HCT116 (cell line): ENCODE results near the gene CDH2. TPM values are rescaled to one million over a fixed set of nuclear protein-coding genes. Genes with fewer than 3 reads are reported as not detected.

Source experiments
- ATAC-seq: fragments of 200-7000 bp; cut with Tn5 transposase; 2 replicates; pipeline ENCODE4 v1.9.1; 2020; ENCODE audit warnings: mild to moderate bottlenecking, moderate library complexity
- BruUV-seq: library from RNA; stranded (reverse); fragments of 400-500 nt; replicated peaks from 2 replicates; lab custom pipeline; 2021; lab: Mats Ljungman, UMichigan
- CTCF ChIA-PET: fragments of 300-600 bp; sonication (Branson Sonifier 250); formaldehyde crosslinking; loops from one replicate; lab custom pipeline; 2021; ENCODE audit warnings: antibody characterized with exemption; lab: Charles Lee
- POLR2A ChIA-PET: fragments of 300-600, 350-600 bp; sonication (Branson Sonifier 250); formaldehyde crosslinking; loops from one replicate; lab custom pipeline; 2021; ENCODE audit warnings: antibody characterized with exemption; lab: Charles Lee
- RAD21 ChIA-PET, 2 experiments: fragments of 300-600 bp; sonication (Branson Sonifier 250); formaldehyde crosslinking; loops; one replicate each; lab custom pipeline; 2023; ENCODE audit warnings: low total read pairs in 2 of 2; ENCODE audit not compliant: uncharacterized antibody in 2 of 2, unreplicated experiment in 2 of 2, low non-redundant PET in 1 of 2; lab: Charles Lee
- DNase-seq: peaks from one replicate; pipeline ENCODE4 v3.0.0-alpha.2; 2010; ENCODE audit warnings: low read depth, low spot score
- H2AFZ ChIP-seq: fragments of 200-600 bp; shearing (Covaris generic), sonication (generic); 2 replicates; pipeline ENCODE4 v1.6.1; 2017; ENCODE audit warnings: low read depth, mixed run types, mixed read lengths, antibody characterized with exemption, low read length; ENCODE audit not compliant: poor library complexity, severe bottlenecking
- H3K27ac ChIP-seq: 2 replicates; pipeline ENCODE4 v1.5.1; 2012; ENCODE audit warnings: low read depth, low read length
- H3K27me3 ChIP-seq: fragments of 200-600 bp; sonication (generic); 2 replicates; pipeline ENCODE4 v1.6.1; 2016; ENCODE audit warnings: mixed run types, low read length, mixed read lengths; ENCODE audit not compliant: insufficient read depth
- H3K36me3 ChIP-seq, 2 experiments: fragments of 200-500 bp in 1 of 2; fragments of 200-600 bp in 1 of 2; sonication (Bioruptor generic) in 1 of 2; sonication (generic) in 1 of 2; 2 replicates each; pipeline versions ENCODE4 v1.5.1 to v1.6.1; 2014 to 2016; ENCODE audit warnings: low read length in 2 of 2, inconsistent platforms in 1 of 2, mixed read lengths in 1 of 2, mixed run types in 1 of 2; ENCODE audit not compliant: insufficient read depth in 2 of 2, control insufficient read depth in 1 of 2
- H3K4me1 ChIP-seq, 2 experiments: fragments of 200-600 bp in 1 of 2; sonication (generic) in 1 of 2; 2 replicates each; pipeline versions ENCODE4 v1.5.1 to v1.6.1; 2012 to 2017; ENCODE audit warnings: low read length in 2 of 2, inconsistent platforms in 1 of 2, mild to moderate bottlenecking in 1 of 2, mixed read lengths in 1 of 2, mixed run types in 1 of 2, moderate library complexity in 1 of 2; ENCODE audit not compliant: insufficient read depth in 2 of 2, control insufficient read depth in 1 of 2
- H3K4me2 ChIP-seq: fragments of 200-600 bp; sonication (generic); 2 replicates; pipeline ENCODE4 v1.6.1; 2017; ENCODE audit warnings: mixed run types, low read length, mixed read lengths
- H3K4me3 ChIP-seq, 2 experiments: fragments of 200-600 bp in 1 of 2; sonication (generic) in 1 of 2; replicated peaks in 1 of 2; 2 replicates each; pipeline ENCODE4 v1.5.1; 2011 to 2016; ENCODE audit warnings: low read length in 2 of 2, control low read depth in 1 of 2, low read depth in 1 of 2, mild to moderate bottlenecking in 1 of 2, mixed read lengths in 1 of 2, mixed run types in 1 of 2
- H3K79me2 ChIP-seq: fragments of 200-600 bp; sonication (generic); 2 replicates; pipeline ENCODE4 v1.6.1; 2017; ENCODE audit warnings: mild to moderate bottlenecking, mixed run types, low read length, moderate library complexity, mixed read lengths; ENCODE audit not compliant: insufficient read depth
- H3K9ac ChIP-seq: fragments of 200-600 bp; sonication (generic); 2 replicates; pipeline ENCODE4 v1.6.1; 2016; ENCODE audit warnings: low read length, mixed read lengths
- H3K9me2 ChIP-seq: fragments of 200-600 bp; sonication (generic), shearing (Covaris generic); 2 replicates; pipeline ENCODE4 v1.6.1; 2017; ENCODE audit warnings: mixed run types, mild to moderate bottlenecking, moderate library complexity; ENCODE audit not compliant: insufficient read depth
- H3K9me3 ChIP-seq, 2 experiments: fragments of 200-500 bp in 1 of 2; fragments of 200-600 bp in 1 of 2; sonication (Bioruptor generic) in 1 of 2; sonication (generic) in 1 of 2; 2 replicates each; pipeline ENCODE4 v1.6.1; 2014 to 2017; ENCODE audit warnings: low read length in 2 of 2, mixed read lengths in 2 of 2, inconsistent platforms in 1 of 2, low read depth in 1 of 2, mild to moderate bottlenecking in 1 of 2, mixed run types in 1 of 2, moderate library complexity in 1 of 2; ENCODE audit not compliant: control insufficient read depth in 1 of 2, insufficient read depth in 1 of 2
- H4K20me1 ChIP-seq: fragments of 200-600 bp; sonication (generic), shearing (Covaris generic); 2 replicates; pipeline ENCODE4 v1.6.1; 2017; ENCODE audit warnings: mixed run types, mild to moderate bottlenecking, moderate library complexity; ENCODE audit not compliant: insufficient read depth
- CBX3 ChIP-seq: IDR thresholded peaks from 2 replicates; pipeline ENCODE4 v1.6.1; 2012; ENCODE audit warnings: low read depth
- CEBPB ChIP-seq: IDR thresholded peaks from 2 replicates; pipeline ENCODE4 v1.6.1; 2012; ENCODE audit warnings: low read depth
- CTCF ChIP-seq, 3 experiments: fragments of 200-600 bp in 1 of 3; sonication (generic) in 1 of 3; IDR thresholded peaks in 2 of 3; conservative IDR thresholded peaks in 1 of 3; 2 replicates each; pipeline ENCODE4 v1.5.1; 2012 to 2017; ENCODE audit warnings: low read depth in 2 of 3, low read length in 2 of 3, antibody characterized with exemption in 1 of 3, borderline replicate concordance in 1 of 3, control low read depth in 1 of 3, mild to moderate bottlenecking in 1 of 3, mixed read lengths in 1 of 3, mixed run types in 1 of 3, moderate library complexity in 1 of 3; ENCODE audit not compliant: insufficient read depth in 1 of 3
- EGR1 ChIP-seq: IDR thresholded peaks from 2 replicates; pipeline ENCODE4 v1.6.1; 2012; ENCODE audit warnings: low read depth
- ELF1 ChIP-seq: IDR thresholded peaks from 2 replicates; pipeline ENCODE4 v1.6.1; 2012; ENCODE audit warnings: low read depth, borderline replicate concordance
- EZH2phosphoT487 ChIP-seq: fragments of 200-600 bp; IDR thresholded peaks from 2 replicates; pipeline ENCODE4 v1.6.1; 2018; ENCODE audit warnings: antibody characterized with exemption, borderline replicate concordance
- JUND ChIP-seq: IDR thresholded peaks from 2 replicates; pipeline ENCODE4 v1.6.1; 2012
- MAX ChIP-seq: IDR thresholded peaks from 2 replicates; pipeline ENCODE4 v1.6.1; 2012
- POLR2A ChIP-seq: IDR thresholded peaks from 2 replicates; pipeline ENCODE4 v1.7.0; 2011; ENCODE audit warnings: borderline replicate concordance; ENCODE audit not compliant: insufficient read depth, insufficient read length; ENCODE audit errors: extremely low read depth
- RAD21 ChIP-seq: IDR thresholded peaks from 2 replicates; pipeline ENCODE4 v1.6.1; 2012; ENCODE audit warnings: low read depth, mild to moderate bottlenecking
- REST ChIP-seq: IDR thresholded peaks from 2 replicates; pipeline ENCODE4 v1.6.1; 2012; ENCODE audit warnings: low read depth
- SIN3A ChIP-seq: IDR thresholded peaks from 2 replicates; pipeline ENCODE4 v1.6.1; 2012; ENCODE audit warnings: low read depth
- SRF ChIP-seq: IDR thresholded peaks from 2 replicates; pipeline ENCODE4 v1.6.1; 2012; ENCODE audit warnings: low read depth
- YY1 ChIP-seq: IDR thresholded peaks from 2 replicates; pipeline ENCODE4 v1.6.1; 2011; ENCODE audit warnings: low read length, low read depth, moderate library complexity, mild to moderate bottlenecking; ENCODE audit not compliant: insufficient replicate concordance; ENCODE audit errors: extremely low read depth
- ZBTB33 ChIP-seq: IDR thresholded peaks from 2 replicates; pipeline ENCODE4 v1.6.1; 2011; ENCODE audit warnings: mild to moderate bottlenecking, low read length, moderate library complexity; ENCODE audit not compliant: insufficient replicate concordance; ENCODE audit errors: extremely low read depth
- ZFX ChIP-seq: fragments of 450-650 bp; IDR thresholded peaks from 2 replicates; pipeline ENCODE4 v1.6.1; 2017
- ZNF274 ChIP-seq: fragments of 200-500 bp; sonication (Bioruptor generic); IDR thresholded peaks from 2 replicates; pipeline ENCODE4 v1.6.1; 2014; ENCODE audit warnings: mild to moderate bottlenecking, low read depth, low read length, inconsistent platforms
- intact Hi-C: fragments of 100-400 bp; cut with micrococcal nuclease; formaldehyde crosslinking; loops from 2 replicates; pipeline ENCODE4 v1.10.0; 2022
- total RNA-seq: library from RNA; stranded (reverse); gene quantifications from one replicate; pipeline ENCODE4 v1.2.1, GENCODE V29; 2021; ENCODE audit not compliant: unreplicated experiment

CDH2 gene
- total RNA-seq, 1 experiment from 2014 or later: 0.15 TPM

DNA sequence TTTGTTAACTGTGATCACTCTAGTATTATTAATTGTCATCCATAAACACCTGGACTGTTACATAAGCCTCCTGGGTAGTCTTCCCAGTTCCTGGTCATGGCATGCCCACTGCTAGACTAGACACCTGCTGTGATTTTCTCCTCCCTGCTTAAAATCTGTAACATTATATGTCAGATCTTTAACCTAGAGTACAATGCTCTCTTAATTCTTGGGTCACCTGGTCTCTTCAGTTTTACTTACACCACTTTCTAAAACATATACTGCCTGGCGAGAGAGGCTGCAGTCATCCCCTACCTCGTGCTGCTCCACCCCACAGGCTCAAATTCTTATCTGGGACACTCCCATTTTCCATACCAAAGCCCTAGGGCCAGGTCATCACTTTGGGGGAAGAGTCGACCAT, 161.3 kb downstream of the CDH2 start:
- H2AFZ ChIP-seq: no peak overlapping the region
- ChIA-PET RAD21 (no interaction called here), CTCF (no interaction called here), POLR2A (no interaction called here)
- ATAC-seq (no peak), DNase-seq (no peak)
- H3K4me1 ChIP-seq: no peaks in the 10 kb centered on the region
- no peaks in the 10 kb centered on the region for H3K9me3 ChIP-seq
- H3K4me2 ChIP-seq: no peak overlapping the region
- H3K79me2 ChIP-seq: no peaks in the 10 kb centered on the region
- H3K4me3 ChIP-seq: no peak overlapping the region
- no peaks in the 10 kb centered on the region for H3K27me3 ChIP-seq
- no peak overlapping the region for H3K9ac ChIP-seq
- H3K9me2 ChIP-seq: no peaks in the 10 kb centered on the region
- no peaks in the 10 kb centered on the region; a peak in 1 of 4 replicates for H3K36me3 ChIP-seq
- intact Hi-C loops: no loop called here
- no peak overlapping the region for H3K27ac ChIP-seq
- no TSS peak for BruUV-seq
- no peaks in the 10 kb centered on the region for H4K20me1 ChIP-seq
- TF ChIP-seq CTCF (IDR thresholded peaks at IDR 0.05 in 2 of 3, conservative IDR thresholded peaks at IDR 0.05 in 1 of 3; ENCODE audit: borderline replicate concordance in 1 of 3, insufficient read depth in 1 of 3, low read depth in 2 of 3, low read length in 2 of 3): no peak
- no peak for TF ChIP-seq SRF
- no peak for TF ChIP-seq CEBPB
- TF ChIP-seq MAX: no peak
- TF ChIP-seq POLR2A: no peak
- TF ChIP-seq ZBTB33: no peak
- TF ChIP-seq SIN3A: no peak
- TF ChIP-seq YY1: no peak
- TF ChIP-seq EGR1: no peak
- no peak for TF ChIP-seq ZFX
- no peak for TF ChIP-seq REST
- no peak for TF ChIP-seq ZNF274
- TF ChIP-seq ELF1: no peak
- TF ChIP-seq RAD21: no peak
- TF ChIP-seq CBX3: no peak
- no peak for TF ChIP-seq JUND
- TF ChIP-seq EZH2phosphoT487: no peak
